Fibroblast of pulmonary artery (primary cell): ENCODE results near the gene PAOX.

Source experiments
- DNase-seq: peaks from one replicate; pipeline ENCODE4 v3.0.0-alpha.2; 2010; ENCODE audit warnings: low read depth
- H3K4me3 ChIP-seq: replicated peaks from 2 replicates; pipeline ENCODE4 v1.5.1; 2011; ENCODE audit warnings: low read depth, mild to moderate bottlenecking, control low read depth, low read length, moderate library complexity
- CTCF ChIP-seq: IDR thresholded peaks from 2 replicates; pipeline ENCODE4 v1.5.1; 2011; ENCODE audit warnings: mild to moderate bottlenecking, control low read depth, low read length, inconsistent platforms; ENCODE audit errors: missing control alignments

Gene PAOX

GRCh38 chr10:133350283-133350949 lies 28.6 kb upstream of the PAOX start:
- no peak overlapping the region for H3K4me3 ChIP-seq
- no peak for TF ChIP-seq CTCF
- no peak for DNase-seq

GRCh38 chr10:133350950-133351329 lies 28.1 kb upstream of the PAOX start:
- no peak overlapping the region for H3K4me3 ChIP-seq
- no peak for DNase-seq
- TF ChIP-seq CTCF = no peak

- TF ChIP-seq CTCF = no peak
- H3K4me3 ChIP-seq = no peak overlapping the region
- DNase-seq = no peak
Observed at GRCh38 chr10:133351408-133352318, 27.4 kb upstream of the PAOX start.

- no peak for DNase-seq
- no peak overlapping the region for H3K4me3 ChIP-seq
- TF ChIP-seq CTCF = no peak
Observed at GRCh38 chr10:133353202-133353959, 25.7 kb upstream of the PAOX start.

- no peak for TF ChIP-seq CTCF
- no peak for DNase-seq
- H3K4me3 ChIP-seq = no peak overlapping the region
Observed at GRCh38 chr10:133353988-133354605, 25.0 kb upstream of the PAOX start.

GRCh38 chr10:133354672-133355240 lies 24.3 kb upstream of the PAOX start:
- no peak for DNase-seq
- H3K4me3 ChIP-seq = no peak overlapping the region
- TF ChIP-seq CTCF = no peak
